GM18502 (cell line): ENCODE results near the gene COL4A6.
A peak's percentile ranks its signal among the peaks of the same experiment; 100 is the strongest.

ENCODE experiments used
- ATAC-seq: cut with Tn5 transposase; IDR thresholded peaks from one replicate; pipeline ENCODE4 v1.9.1; 2021; ENCODE audit warnings: mild to moderate bottlenecking; ENCODE audit not compliant: unreplicated experiment, poor library complexity

Gene COL4A6

GRCh38 chrX:108341947-108342346, 96.3 kb downstream of the COL4A6 start:
- no peak for ATAC-seq

GRCh38 chrX:108332281-108332680, 105.9 kb downstream of the COL4A6 start:
- ATAC-seq: peak; percentile 72

DNA sequence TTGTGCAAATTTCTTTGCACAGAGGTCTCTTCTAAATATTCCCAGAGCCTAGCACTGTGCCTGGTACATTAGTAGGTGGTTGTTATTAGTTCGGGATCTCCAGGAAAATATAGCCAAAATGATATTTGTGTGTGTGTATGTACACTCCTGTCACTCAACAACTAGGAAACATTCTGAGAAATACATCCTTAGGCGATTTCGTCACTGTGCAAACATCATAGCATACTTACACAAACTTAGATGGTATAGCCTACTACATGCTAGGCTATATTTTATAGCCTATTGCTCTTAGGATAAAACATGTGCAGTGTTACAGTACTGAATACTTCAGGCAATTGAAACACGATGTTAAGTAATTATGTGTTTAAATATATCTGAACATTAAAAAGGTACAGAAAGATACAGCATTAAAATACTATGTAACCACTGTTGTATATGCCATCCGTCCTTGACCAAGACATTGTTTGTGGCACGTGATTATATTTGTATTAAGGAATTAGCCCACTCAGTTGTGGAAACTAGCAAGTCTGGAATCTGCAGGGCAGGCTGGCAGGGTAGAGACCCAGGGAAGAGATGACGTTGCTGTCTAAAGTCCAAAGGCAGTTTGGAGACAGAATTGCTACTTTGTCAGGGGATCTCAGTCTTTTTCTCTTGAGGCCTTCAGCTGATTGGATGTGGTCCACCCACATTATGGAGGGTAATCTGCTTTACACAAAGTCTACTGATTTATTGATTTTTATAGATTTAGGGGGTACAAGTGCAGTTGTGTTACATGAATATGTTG, 106.9 kb downstream of the COL4A6 start:
- ATAC-seq: no peak

GRCh38 chrX:108323751-108324150, 114.5 kb downstream of the COL4A6 start:
- ATAC-seq: no peak

DNA sequence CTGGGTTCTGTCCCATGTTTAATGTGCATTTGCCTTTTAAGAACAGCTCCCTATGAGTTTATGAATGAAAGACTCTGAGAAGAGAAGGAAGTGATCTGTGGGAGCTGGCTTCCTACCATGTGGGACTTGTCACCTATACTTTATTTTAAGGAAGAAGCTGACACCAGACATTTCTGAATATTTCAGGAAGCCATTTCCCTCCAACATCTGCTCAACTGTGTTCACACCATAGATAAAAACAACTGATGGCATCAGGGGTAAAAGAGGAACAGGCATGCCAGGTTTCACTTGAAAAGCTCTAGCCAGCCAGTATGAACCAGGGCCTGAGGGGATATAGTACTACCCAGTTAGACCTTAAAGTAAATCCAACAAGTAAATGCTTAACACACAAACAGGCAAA, 116.0 kb downstream of the COL4A6 start:
- no peak for ATAC-seq

DNA sequence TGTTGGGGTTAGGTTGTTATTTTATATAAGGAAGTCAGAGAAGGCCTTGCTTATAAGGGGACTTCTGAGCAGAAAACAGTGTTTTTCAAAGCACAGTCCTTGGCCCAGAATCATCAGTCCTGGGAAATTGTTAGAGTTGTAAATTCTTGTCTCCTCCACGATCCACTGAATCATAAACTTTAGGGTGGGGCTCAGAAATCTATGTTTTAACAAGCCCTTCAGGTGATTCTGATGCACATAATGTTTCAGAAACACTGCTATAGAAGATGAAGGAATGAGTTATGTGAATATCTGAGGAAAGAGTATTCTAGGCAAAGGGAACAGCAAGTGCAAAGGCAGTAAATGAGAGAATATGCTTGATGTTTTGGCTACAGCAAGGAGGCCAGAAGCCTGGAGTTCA, 121.8 kb downstream of the COL4A6 start:
- no peak for ATAC-seq

DNA sequence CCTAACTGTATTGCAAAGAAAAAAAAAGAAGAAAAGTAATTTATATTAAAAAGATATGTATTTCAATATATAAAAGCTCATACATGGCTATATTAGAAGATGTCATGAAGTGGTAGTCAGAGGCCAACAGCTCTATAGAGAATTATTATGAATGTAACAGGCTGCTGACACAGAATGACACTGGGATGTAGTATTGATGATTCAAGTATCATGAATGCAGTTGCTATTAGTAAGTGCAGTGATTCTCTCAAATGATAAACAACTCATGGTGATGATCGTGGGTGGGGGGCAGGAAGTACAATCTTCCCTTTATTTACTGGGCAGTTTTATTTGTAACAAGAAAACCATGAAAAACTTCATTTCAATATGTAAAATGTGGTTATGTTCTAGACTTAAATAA, 124.6 kb downstream of the COL4A6 start:
- no peak for ATAC-seq

DNA sequence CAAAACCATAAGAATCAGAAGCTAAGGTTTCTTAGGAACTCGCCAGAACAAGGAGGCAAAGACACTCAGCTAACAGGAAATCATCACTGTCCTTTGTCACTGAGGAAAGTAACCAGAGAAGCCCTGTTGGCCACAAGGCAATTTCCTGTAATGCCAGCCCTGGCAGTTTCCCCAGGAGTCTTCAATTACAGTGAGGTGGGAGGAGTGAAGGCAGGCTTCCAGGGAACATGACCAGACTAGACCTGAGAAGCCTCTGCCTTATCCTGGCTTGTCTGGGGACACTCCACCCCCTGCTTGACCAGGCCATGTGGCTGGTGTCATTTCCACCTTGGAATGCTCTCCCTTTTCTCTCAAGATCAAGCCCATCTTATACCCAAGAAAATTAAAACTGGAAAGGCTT, 125.3 kb downstream of the COL4A6 start:
- ATAC-seq: no peak

DNA sequence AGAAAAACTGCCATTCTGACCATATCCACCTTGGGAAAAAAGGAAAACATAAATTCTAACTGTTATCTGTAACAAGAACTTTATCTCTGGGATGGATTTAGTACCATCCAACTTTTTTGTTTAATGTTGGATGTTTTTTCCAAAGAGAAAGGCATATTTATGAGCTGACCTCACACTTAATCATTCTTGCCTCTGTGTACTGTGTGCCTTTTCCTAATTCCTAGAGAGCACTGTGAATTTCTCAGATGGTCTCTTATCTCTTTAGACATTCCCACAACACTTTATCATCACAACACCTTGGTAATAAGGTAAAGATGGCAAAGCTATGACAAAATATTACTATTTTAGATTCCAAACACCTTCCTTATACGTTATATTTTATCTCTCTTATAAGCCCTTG, 126.2 kb downstream of the COL4A6 start:
- no peak for ATAC-seq

DNA sequence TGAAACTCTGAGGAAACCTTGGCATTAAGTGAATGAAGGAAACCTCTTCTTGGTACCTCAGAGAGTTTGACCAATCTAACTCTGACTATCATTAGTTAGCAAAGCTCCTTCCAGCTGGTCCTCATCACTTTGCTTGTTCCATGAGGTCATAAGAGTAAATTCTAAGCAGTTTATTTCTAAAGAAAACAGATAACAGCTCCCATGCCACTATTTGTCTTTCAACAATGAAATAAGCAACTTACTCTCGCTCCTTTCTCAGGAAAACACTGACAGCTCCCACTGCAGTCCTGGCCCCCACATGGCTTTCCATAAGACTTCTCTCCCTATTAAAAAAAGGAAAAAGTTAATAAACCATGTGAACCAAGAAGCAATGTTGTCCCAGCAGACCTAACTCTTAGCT, 127.7 kb downstream of the COL4A6 start:
- ATAC-seq: no peak

- ATAC-seq: no peak
Observed at GRCh38 chrX:108309144-108309543, 129.1 kb downstream of the COL4A6 start.

- ATAC-seq: no peak
Observed at GRCh38 chrX:108307132-108308085, 130.8 kb downstream of the COL4A6 start.

- no peak for ATAC-seq
Observed at GRCh38 chrX:108306086-108306485, 132.1 kb downstream of the COL4A6 start.

DNA sequence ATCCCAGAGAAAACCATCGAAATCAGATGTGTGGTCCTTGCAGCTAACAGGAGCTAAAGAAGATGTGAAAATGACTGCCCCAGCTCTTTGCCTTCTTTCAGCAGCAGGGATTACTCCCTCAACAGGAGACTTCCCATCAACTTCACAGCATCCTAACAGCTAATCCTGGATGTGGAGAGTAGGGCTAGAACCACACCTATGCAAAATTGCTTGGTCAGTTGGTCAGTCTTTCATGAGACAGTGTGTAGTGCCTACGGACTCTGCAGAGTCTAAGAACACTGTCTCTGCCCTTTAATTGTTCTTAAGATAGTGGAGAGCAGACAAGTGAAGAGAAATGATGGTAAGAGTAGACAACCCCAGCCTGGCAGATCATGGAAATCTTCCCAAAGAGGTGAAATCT, 133.5 kb downstream of the COL4A6 start:
- ATAC-seq: no peak

DNA sequence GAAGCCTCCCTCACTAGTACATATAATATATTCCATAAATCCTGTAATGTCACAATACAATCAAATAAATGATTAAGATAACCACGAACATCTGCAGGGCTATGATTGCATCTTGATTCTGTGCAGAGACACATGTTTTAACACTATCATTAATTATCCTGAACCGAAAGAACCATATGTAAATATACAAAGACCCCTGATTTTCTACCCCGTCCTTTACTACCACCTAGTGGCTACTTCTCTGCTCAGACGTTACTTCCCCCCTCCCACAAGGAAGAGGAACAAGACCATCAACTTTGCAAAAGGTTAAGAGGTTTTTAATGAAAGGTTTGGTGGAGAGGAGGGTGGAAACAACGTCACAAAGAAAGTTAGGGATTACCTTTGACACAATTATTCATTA, 134.0 kb downstream of the COL4A6 start:
- ATAC-seq: no peak

DNA sequence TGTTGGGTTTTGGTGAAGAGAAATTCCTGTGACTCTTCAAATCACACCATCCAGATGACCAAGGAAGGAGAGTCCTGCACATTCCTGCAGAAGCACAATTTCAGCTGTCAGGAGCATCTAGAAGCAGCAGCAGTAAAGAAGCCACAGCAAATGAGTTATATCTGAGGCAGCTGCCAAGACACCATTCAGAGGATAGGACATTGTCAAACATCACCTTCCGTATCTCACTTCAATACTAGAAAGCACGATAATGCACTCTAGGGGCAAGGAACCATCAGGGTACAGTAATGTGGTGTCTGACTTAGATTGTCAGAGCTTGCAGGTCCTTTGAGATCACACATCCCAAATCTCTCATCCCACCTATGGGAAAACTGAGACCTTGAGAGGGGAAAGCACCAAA, 134.5 kb downstream of the COL4A6 start:
- ATAC-seq: no peak

GRCh38 chrX:108299704-108300103, 138.5 kb downstream of the COL4A6 start:
- ATAC-seq: peak; percentile 16

DNA sequence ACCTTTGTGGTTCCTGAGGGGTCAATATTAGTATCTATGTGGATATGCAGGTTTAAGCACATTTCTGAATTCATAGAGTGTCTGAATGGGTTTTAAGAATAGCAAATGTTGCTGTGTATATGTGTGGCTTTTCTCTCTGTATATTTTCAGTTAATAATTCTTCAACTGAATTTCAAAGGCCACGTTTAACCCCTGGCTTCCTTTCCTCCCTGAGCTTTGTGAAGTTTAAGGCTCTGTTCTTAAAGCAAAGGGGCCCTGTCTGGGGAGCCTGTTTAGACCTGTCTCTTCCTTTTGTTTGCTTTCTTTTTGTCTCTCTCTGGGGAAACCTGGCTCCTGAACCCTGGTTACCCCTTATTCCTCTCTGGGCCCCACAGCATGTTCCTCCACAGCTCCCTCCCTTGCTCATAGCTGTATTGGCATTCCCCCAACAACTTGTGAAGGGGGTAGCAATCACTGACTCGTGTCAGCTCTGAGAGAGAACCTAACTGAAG, 139.1 kb downstream of the COL4A6 start:
- ATAC-seq: peak; percentile 85

- no peak for ATAC-seq
Observed at GRCh38 chrX:108298165-108298602, 140.0 kb downstream of the COL4A6 start.

- no peak for ATAC-seq
Observed at GRCh38 chrX:108297290-108297689, 140.9 kb downstream of the COL4A6 start.

DNA sequence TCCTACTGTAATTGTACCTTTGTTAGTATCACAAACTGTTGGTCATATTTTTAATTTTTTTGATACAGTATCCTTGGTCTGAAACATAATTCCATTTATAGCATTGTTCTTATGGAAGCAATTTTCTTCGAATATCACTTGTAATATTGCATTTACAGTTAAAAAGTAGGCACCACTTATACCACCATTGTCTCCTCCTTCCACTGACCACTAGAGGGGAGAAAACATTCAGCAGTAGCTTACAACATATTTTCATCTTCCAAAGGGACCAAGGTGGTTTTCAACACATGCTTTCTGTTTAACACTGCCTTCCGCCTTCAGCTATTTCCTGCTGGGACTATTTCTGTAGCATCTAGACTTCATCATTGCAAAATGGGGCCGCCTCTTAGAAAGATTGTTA, 146.2 kb downstream of the COL4A6 start:
- no peak for ATAC-seq
